GM21528 (cell line): Measurements from ENCODE around the gene RAPGEF6.
"Not testable (repeated sequence)": the region's sequence is repeated elsewhere in the genome, so short reads cannot be mapped to it uniquely, and the experiment has no call there.

Experiments
- ATAC-seq: cut with Tn5 transposase; IDR thresholded peaks from one replicate; pipeline ENCODE4 v1.9.1; 2021; ENCODE audit warnings: mild to moderate bottlenecking, moderate library complexity; ENCODE audit not compliant: unreplicated experiment, low FRiP score

The RAPGEF6 gene

DNA sequence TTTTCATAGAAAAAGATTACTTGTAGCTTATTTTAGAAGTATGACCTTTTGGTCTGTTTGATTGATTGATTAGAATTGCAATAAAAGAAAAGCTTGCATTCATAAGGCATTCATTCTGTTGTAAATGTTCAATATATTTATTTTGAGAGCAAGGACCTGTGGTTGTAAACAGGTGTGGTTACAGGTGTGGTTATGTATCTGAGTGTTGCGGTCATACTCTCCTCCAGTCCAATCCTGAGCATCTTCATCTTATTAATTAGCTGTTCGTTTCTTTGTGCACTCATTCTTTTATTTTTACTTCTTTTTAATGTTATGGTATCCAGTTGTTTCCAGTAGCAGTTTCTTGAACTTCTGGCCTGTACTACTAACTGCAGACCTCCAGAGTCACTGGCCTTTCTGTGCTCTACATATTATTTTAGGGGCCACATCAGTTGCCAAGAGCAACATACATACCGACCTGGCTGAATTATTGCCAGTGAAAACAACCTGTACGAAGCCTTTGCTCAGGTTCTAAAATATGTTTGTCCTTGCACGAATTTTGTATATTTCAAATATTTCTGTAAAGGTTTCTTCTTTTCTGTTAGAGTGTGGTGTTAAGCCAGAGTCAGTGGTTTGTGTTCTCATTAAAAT lies 242.4 kb downstream of the RAPGEF6 start:
- no peak for ATAC-seq

- ATAC-seq, result no peak
These were observed 245.2 kb downstream of the RAPGEF6 start for GRCh38 chr5:131389869-131390265.

GRCh38 chr5:131389096-131389868 lies 245.7 kb downstream of the RAPGEF6 start:
- no peak for ATAC-seq

DNA sequence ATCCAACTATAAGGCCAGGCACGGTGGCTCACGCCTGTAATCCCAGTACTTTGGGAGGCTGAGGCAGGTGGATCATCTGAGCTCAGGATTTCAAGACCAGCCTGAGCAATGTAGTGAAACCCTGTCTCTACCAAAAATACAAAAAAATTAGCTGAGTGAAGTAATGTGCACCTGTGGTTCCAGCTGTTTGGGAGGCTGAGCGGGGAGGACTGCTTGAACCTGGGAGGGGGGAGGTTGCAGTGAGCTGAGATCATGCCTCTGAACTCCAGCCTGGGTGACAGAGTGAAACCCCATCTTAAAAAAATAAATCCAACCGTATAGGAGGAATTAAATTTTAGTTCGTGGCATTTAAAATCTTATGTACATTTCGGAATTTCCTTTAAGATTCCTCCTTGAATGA lies 247.8 kb downstream of the RAPGEF6 start:
- no peak for ATAC-seq

DNA sequence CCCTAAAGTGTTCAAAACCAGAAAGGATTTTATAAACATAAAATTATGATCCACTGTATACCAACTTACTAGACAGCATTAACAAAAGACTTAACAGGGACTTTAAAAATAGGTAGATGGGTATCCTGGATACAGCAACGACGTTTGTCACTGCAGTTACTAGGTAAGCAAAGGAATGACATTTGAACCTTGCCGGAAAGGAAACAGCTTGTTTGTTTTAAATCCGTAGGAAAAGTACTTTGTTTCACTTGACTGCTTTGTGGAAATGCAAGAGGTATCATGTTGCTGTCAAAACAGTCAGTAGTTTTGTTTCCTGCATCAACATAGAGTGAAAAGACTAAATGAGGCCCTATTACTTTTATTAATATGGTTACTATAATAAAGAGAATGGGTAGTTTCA lies 248.2 kb downstream of the RAPGEF6 start:
- no peak for ATAC-seq

GRCh38 chr5:131386124-131386523 lies 248.9 kb downstream of the RAPGEF6 start:
- no peak for ATAC-seq

DNA sequence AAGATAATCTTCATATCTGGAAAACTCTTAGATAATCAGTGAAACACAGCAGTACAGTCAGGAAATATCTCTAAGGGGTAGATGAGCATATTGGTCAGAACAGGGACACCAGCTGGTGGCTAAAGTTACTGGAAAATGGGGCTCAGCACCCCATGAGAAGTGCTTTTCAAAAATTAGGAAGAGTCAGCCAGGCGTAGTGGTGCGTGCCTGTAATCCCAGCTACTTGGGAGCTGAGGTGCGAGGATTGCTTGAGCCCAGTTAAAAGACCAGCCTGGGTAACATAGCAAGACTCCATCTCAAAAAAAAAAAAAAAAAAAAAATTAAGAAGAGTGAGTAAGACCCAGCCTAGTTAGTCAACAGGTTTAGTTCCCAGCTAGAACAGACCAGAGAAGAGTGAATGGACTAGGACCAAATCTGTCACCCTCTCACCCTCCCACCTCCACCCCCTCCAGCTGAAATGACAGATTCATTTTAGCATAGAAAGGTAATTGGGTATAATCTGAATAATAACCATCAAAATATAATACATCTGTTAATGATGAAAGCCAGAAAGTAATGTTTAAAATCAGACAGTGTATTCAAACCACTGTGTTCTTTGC lies 250.3 kb downstream of the RAPGEF6 start:
- ATAC-seq, result no peak

- no peak for ATAC-seq
These were observed 250.9 kb downstream of the RAPGEF6 start for GRCh38 chr5:131384173-131384572.

- peak; percentile 61 for ATAC-seq
These were observed 252.3 kb downstream of the RAPGEF6 start for GRCh38 chr5:131382407-131383395.

DNA sequence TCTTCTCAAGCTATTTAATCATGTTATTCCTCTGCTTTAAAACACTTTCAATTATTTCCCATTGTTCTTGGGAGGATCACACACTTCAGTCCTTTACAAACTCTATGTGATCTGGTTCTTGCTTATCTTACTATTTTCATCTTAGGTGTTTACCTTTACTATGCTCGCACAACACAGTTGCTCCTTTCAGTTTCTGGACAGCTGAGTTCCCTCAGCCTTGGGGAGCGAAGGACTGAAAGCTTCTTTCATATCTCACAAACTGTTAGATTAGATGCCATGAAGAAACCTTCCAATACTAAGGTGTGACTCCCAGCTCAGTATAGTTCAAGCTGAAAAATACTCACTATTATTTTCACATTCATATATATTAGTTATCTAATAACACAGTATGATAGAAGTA lies 253.3 kb downstream of the RAPGEF6 start:
- ATAC-seq, result peak; percentile 56

GRCh38 chr5:131381021-131381420 lies 254.0 kb downstream of the RAPGEF6 start:
- ATAC-seq, result no peak

DNA sequence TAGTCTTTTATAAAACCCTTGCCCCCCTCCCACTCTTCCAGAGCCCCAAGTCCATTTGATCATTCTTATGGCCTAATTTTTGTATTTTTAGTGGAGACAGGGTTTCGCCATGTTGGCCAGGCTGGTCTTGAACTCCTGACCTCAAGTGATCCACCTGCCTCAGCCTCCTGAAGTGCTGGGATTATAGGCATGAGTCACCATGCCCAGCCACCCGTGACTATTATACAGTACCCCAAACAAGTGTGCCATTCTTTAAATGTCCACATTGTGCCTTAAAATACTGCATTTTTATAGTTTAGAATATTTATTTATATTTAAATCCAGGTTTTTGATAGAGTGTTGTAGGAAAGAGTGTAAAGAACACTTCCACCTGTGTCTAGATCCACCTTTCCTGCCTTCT lies 254.8 kb downstream of the RAPGEF6 start:
- ATAC-seq, result not testable (repeated sequence)

GRCh38 chr5:131379723-131380122 lies 255.3 kb downstream of the RAPGEF6 start:
- ATAC-seq, result peak; percentile 47

DNA sequence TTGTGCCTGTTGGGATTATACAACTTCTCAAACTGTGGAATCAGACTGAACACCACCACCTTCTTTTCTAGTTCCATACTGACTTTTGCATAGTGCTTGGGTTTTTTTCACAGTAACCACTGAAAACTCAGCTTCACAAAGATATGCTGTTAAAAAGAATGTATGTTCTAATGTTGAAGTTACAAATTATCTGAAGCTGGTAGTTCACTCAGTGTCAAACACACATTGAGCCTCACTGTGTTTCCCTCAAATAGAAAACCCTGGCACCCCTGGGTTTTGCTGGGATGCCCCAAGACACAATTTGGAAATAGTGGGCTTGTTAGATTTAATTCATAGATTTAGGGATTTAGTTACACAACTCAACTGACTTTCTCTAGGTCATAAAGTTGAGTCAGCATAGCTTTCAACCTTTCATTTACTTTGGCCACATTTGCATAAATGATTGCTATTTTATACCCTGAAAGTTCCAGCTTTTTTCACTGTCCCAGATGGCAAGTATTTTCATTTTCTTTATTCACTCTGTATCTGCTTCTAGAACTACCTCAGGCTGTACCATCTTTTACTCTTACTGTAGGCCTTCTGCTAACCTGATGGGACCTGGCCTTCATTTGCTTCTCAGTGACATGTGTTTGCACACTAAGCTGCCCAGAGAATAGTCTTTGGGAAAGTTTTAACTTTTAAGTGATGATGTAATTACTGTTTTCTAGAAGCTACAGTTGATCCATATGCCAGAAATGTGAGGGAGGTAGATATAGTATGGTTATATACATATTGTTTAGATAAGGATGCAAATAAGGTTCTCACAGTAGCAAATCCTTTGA lies 256.1 kb downstream of the RAPGEF6 start:
- peak; percentile 32 for ATAC-seq

GRCh38 chr5:131377785-131378325 lies 257.2 kb downstream of the RAPGEF6 start:
- no peak for ATAC-seq

GRCh38 chr5:131377346-131377745 lies 257.7 kb downstream of the RAPGEF6 start:
- no peak for ATAC-seq

DNA sequence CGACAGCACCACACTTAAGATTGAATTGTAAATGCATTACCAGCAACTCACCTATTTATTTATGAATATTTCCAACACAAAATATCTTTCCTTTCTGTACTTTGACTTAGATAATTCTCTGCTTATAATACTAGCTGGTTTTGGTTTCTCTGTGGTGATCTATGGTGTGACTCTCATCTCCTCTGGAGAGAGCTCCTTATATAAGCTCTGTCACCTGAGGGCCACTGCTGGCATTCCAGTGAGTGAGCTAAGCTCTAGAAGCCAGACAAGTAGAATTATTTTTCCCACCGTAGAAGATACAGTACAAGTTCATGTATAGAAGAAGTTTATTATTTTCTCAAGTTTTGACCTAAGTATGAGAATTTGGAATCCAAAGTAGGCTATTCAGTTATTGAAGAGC lies 259.7 kb downstream of the RAPGEF6 start:
- peak; percentile 36 for ATAC-seq
